ENCODE measurements around the gene FILIP1.

FILIP1 gene

DNA sequence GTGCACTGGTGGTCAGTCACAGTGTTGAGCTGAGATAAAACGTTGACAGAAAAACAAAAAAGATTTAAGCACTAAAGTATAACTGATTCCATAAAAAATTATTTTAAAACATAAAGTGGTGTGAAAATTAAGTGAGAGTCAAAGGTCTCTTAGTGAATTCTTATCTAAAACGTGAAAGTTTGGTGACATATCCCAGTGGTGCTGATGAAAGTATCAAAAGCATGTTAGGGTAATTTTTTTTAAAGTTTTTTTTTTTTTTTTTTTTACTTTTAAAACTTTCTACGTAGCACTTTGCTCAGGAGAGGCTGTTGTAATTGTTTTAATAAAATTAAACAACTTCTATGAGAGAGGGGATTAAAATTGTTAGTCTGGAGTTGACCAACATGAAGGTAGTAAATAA lies 143.4 kb downstream of the FILIP1 start:
- Histone ChIP-seq H3K36me3 (ENCODE audit: control insufficient read depth in 5 of 5, insufficient read depth in 5 of 5, low read length in 5 of 5) (peaks cover 0 to 10% (median 3%) of the 10 kb centered on the region in 5 donors), H3K27me3 (ENCODE audit: control insufficient read depth in 5 of 5, insufficient read depth in 4 of 5, low read length in 5 of 5) (peaks cover 0 to 3% (median 0%) of the 10 kb centered on the region in 5 donors), H3K9me3 (ENCODE audit: control insufficient read depth in 5 of 5, low read length in 5 of 5) (no peaks in the 10 kb centered on the region), H3K4me3 (ENCODE audit: low read depth in 1 of 5, low read length in 5 of 5) (peak overlapping the region in 1 of 5 donors; percentile 55), H3K27ac (ENCODE audit: low read depth, low read length) (no peak overlapping the region), H3K4me1 (ENCODE audit: control insufficient read depth in 5 of 5, insufficient read depth in 5 of 5, low read length in 5 of 5) (peaks cover 0 to 11% (median 9%) of the 10 kb centered on the region in 5 donors), H3K9ac (ENCODE audit: low read length in 5 of 5) (no peak overlapping the region)

DNA sequence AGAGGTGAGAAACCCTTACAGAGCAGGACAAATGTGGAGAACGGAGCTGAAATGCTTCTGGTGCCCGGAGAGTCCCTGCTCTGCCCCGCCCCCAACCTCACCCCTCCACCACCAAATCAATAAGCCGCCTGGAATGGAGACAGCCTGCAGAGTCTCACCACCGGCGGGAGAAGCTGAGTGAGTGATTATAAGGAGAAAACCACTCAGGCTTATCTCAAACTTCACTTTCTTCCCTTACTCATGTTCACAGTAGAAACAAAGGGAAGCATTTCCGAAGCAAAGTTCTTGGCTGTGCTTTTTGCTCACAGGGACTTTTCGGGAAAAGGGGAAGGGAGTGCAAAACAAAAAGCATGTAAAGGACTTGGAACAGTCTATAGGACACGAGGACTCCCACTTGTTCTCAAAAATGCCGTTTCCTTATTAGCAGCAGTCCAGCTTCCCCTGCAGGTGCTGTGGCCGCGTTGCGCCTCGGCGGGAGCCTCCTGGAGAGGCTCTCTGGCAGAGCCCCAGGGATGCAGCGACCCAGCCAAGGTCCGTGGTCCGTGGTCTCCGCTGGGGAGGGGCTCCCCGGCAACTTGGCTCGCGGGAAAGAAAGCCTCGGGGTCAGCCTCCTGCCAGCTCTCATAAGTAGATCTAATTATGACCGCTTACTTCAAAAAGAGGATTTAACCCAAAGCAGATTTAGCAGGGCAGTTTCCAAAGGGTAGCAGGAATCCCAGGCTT lies 144.2 kb downstream of the FILIP1 start:
- H3K4me1 ChIP-seq (ENCODE audit: control insufficient read depth in 5 of 5, insufficient read depth in 5 of 5, low read length in 5 of 5) = peaks cover 0 to 11% (median 9%) of the 10 kb centered on the region in 5 donors
- H3K27me3 ChIP-seq (ENCODE audit: control insufficient read depth in 5 of 5, insufficient read depth in 4 of 5, low read length in 5 of 5) = peaks cover 0 to 3% (median 0%) of the 10 kb centered on the region in 5 donors
- H3K27ac ChIP-seq (ENCODE audit: low read depth, low read length) = no peak overlapping the region
- H3K9me3 ChIP-seq (ENCODE audit: control insufficient read depth in 5 of 5, low read length in 5 of 5) = no peaks in the 10 kb centered on the region
- peaks cover 0 to 10% (median 3%) of the 10 kb centered on the region in 5 donors for H3K36me3 ChIP-seq (ENCODE audit: control insufficient read depth in 5 of 5, insufficient read depth in 5 of 5, low read length in 5 of 5)
- H3K4me3 ChIP-seq (ENCODE audit: low read depth in 1 of 5, low read length in 5 of 5) = peak overlapping the region; percentile 53 to 62 (median 57)
- H3K9ac ChIP-seq (ENCODE audit: low read length in 5 of 5) = peak overlapping the region in 3 of 5 donors; percentile 52 to 62 (median 52)

DNA sequence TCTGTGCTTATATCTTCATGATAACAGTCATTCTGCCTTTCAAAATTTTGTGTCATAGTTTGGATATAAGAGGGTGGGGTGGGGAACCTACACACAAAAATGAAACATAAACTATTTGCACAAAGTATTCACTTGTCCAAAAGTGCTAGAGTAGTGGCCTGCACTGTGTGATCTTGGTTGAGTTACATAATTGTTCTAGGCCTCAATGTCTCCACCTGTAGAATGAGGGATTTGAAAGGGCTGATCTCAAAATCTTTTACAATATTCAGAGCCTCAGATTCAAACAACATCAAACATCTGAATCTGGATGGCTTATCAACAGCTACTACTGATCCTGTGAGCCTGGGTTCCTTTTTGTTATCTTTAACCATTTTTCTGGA lies 144.7 kb downstream of the FILIP1 start:
- Histone ChIP-seq H3K4me1 (ENCODE audit: control insufficient read depth in 5 of 5, insufficient read depth in 5 of 5, low read length in 5 of 5) (peaks cover 0 to 11% (median 9%) of the 10 kb centered on the region in 5 donors), H3K36me3 (ENCODE audit: control insufficient read depth in 5 of 5, insufficient read depth in 5 of 5, low read length in 5 of 5) (peaks cover 0 to 10% (median 3%) of the 10 kb centered on the region in 5 donors), H3K27ac (ENCODE audit: low read depth, low read length) (no peak overlapping the region), H3K9ac (ENCODE audit: low read length in 5 of 5) (no peak overlapping the region), H3K4me3 (ENCODE audit: low read depth in 1 of 5, low read length in 5 of 5) (peak overlapping the region in 1 of 5 donors; percentile 55), H3K27me3 (ENCODE audit: control insufficient read depth in 5 of 5, insufficient read depth in 4 of 5, low read length in 5 of 5) (peaks cover 0 to 3% (median 0%) of the 10 kb centered on the region in 5 donors), H3K9me3 (ENCODE audit: control insufficient read depth in 5 of 5, low read length in 5 of 5) (no peaks in the 10 kb centered on the region)

DNA sequence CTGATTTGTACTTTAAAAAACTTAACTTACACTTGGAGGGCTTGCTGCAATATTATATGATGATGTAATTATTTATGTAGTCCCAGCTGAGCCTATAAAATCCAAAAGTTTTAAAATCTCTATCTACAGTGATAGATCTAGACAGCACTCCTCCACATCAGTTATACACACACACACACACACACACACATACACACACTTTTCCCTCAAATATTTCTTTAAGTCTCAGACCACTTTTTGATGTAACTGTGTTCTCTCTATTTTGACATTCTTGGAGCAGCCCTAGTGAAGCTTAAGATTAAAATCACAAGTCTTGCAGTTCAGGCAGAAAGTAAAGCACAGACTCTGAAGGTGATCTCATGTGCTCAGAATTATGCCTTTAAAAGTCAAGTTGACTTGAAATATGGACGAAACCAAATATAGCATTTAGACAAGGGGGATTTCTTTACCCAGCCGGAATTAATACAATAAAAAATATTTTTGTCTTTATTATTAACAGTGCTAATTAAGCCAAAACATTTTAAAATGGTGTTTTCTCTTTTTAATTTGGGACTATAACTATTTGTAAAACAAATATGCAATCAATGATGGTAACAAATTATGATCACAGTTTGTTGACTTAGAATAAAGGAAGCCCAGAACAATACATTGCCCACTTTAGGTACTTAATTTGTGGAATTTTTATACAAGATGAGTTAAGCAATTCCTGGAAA lies 145.5 kb downstream of the FILIP1 start:
- H3K4me3 ChIP-seq (ENCODE audit: low read depth in 1 of 5, low read length in 5 of 5) = no peak overlapping the region
- H3K36me3 ChIP-seq (ENCODE audit: control insufficient read depth in 5 of 5, insufficient read depth in 5 of 5, low read length in 5 of 5) = peaks cover 0 to 4% (median 0%) of the 10 kb centered on the region in 5 donors
- no peak overlapping the region for H3K9ac ChIP-seq (ENCODE audit: low read length in 5 of 5)
- no peaks in the 10 kb centered on the region for H3K9me3 ChIP-seq (ENCODE audit: control insufficient read depth in 5 of 5, low read length in 5 of 5)
- H3K27me3 ChIP-seq (ENCODE audit: control insufficient read depth in 5 of 5, insufficient read depth in 4 of 5, low read length in 5 of 5) = peaks cover 0 to 3% (median 0%) of the 10 kb centered on the region in 5 donors
- H3K4me1 ChIP-seq (ENCODE audit: control insufficient read depth in 5 of 5, insufficient read depth in 5 of 5, low read length in 5 of 5) = peaks cover 0 to 11% (median 9%) of the 10 kb centered on the region in 5 donors
- H3K27ac ChIP-seq (ENCODE audit: low read depth, low read length) = no peak overlapping the region

DNA sequence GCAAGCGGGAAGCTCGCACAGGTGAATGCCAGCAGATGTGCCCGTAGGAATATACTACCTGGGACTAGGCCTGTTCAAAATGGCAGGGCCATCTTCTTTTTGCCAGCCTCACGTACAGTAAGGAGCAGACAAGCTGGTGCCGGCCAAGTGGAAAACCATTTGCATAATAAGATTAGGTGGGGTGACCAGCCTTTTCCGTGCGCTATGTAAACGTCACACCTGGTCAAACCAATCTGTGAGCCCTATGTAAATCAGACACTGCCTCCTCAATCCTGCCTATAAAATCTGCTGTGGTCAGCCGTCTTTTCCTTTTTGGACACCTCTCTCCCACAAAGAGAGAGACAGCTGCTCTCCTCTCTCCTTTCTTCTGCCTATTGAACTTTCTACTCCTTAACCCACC lies 148.2 kb downstream of the FILIP1 start:
- Histone ChIP-seq H3K36me3 (ENCODE audit: control insufficient read depth in 5 of 5, insufficient read depth in 5 of 5, low read length in 5 of 5) (no peaks in the 10 kb centered on the region), H3K9ac (ENCODE audit: low read length in 5 of 5) (no peak overlapping the region), H3K9me3 (ENCODE audit: control insufficient read depth in 5 of 5, low read length in 5 of 5) (no peaks in the 10 kb centered on the region), H3K27ac (ENCODE audit: low read depth, low read length) (no peak overlapping the region), H3K4me3 (ENCODE audit: low read depth in 1 of 5, low read length in 5 of 5) (no peak overlapping the region), H3K27me3 (ENCODE audit: control insufficient read depth in 5 of 5, insufficient read depth in 4 of 5, low read length in 5 of 5) (peaks cover 0 to 3% (median 0%) of the 10 kb centered on the region in 5 donors), H3K4me1 (ENCODE audit: control insufficient read depth in 5 of 5, insufficient read depth in 5 of 5, low read length in 5 of 5) (peaks cover 0 to 11% (median 9%) of the 10 kb centered on the region in 5 donors)

DNA sequence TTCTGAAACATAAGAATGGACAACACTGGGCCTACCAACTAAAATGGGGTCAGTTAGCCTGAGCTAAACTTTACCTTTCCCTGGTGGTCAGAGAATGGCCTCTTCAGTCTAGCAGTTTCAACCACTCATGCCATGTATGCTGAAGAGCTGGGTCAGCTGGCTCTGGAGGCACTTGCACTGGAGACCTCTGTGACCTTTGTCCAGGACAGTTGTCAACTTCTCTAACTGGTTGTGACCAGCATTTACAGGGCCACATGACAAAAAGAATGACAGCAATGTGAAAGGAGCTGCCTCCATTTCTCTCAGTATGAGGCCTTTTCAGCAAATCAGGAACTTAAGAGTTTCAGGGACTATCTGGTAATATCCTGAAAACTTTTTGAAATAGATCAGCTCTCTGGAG lies 149.1 kb downstream of the FILIP1 start:
- Histone ChIP-seq H3K36me3 (ENCODE audit: control insufficient read depth in 5 of 5, insufficient read depth in 5 of 5, low read length in 5 of 5) (no peaks in the 10 kb centered on the region), H3K4me3 (ENCODE audit: low read depth in 1 of 5, low read length in 5 of 5) (no peak overlapping the region), H3K9me3 (ENCODE audit: control insufficient read depth in 5 of 5, low read length in 5 of 5) (no peaks in the 10 kb centered on the region), H3K9ac (ENCODE audit: low read length in 5 of 5) (no peak overlapping the region), H3K4me1 (ENCODE audit: control insufficient read depth in 5 of 5, insufficient read depth in 5 of 5, low read length in 5 of 5) (peaks cover 0 to 6% (median 5%) of the 10 kb centered on the region in 5 donors), H3K27me3 (ENCODE audit: control insufficient read depth in 5 of 5, insufficient read depth in 4 of 5, low read length in 5 of 5) (peaks cover 0 to 2% (median 0%) of the 10 kb centered on the region in 5 donors), H3K27ac (ENCODE audit: low read depth, low read length) (no peak overlapping the region)

DNA sequence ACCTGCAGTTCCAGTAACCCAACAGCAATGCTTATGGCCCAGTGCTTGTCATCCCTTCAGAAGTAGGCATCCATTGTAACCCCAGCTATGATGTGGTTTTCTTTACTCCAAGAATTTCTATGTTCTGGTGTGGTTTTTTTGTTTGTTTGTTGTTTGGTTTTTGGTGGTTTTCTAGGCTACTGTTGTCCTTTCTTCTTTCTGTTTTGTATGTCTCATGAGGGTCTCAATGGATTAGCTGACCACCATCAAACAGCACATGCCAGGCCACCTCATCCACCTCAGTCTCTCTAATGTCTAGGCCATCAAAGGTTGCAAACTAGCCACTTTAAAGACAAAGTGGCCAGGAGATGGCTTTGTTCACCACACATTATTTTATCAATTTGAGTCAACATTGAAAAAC lies 149.6 kb downstream of the FILIP1 start:
- Histone ChIP-seq H3K27ac (ENCODE audit: low read depth, low read length) (no peak overlapping the region), H3K4me1 (ENCODE audit: control insufficient read depth in 5 of 5, insufficient read depth in 5 of 5, low read length in 5 of 5) (peaks cover 0 to 3% (median under 1%) of the 10 kb centered on the region in 5 donors), H3K36me3 (ENCODE audit: control insufficient read depth in 5 of 5, insufficient read depth in 5 of 5, low read length in 5 of 5) (no peaks in the 10 kb centered on the region), H3K9ac (ENCODE audit: low read length in 5 of 5) (no peak overlapping the region), H3K9me3 (ENCODE audit: control insufficient read depth in 5 of 5, low read length in 5 of 5) (no peaks in the 10 kb centered on the region), H3K4me3 (ENCODE audit: low read depth in 1 of 5, low read length in 5 of 5) (no peak overlapping the region), H3K27me3 (ENCODE audit: control insufficient read depth in 5 of 5, insufficient read depth in 4 of 5, low read length in 5 of 5) (peaks cover 0 to 2% (median 0%) of the 10 kb centered on the region in 5 donors)

DNA sequence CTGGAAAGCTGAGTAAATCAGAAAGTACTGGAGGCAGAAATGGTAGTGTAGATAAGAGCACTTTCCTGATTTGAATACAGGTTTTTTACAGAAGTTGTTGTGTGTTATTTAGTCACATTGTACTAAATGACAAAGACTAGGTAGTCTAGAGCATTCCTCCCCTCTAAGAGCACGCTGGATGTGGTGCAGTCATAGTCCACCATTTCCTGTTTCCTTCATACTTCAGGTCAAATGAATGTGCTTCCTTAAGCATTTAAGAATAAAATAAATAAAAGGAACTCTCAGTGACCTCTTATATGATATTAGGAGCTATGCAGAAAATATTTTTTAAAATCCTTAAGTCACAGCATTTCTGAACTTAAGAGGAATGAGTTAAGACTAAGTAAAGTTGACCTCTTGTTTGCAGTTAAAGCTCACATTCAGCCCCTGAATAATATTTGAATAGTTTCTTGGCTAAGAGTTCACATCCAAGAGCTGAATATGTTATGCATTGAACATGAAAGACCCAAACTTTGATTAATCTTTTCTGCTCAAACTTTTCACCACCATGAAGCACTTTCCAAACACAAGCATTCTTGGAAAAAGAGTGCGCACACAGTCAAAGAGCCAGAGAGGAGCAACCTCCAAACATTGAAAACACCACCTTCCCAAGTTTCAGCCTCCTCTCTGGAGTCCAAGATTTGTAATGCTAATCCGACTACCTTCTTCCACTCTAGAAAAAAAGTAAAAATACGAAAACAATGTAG lies 155.6 kb downstream of the FILIP1 start:
- no peak overlapping the region for H3K9ac ChIP-seq (ENCODE audit: low read length in 5 of 5)
- no peaks in the 10 kb centered on the region for H3K36me3 ChIP-seq (ENCODE audit: control insufficient read depth in 5 of 5, insufficient read depth in 5 of 5, low read length in 5 of 5)
- no peaks in the 10 kb centered on the region for H3K9me3 ChIP-seq (ENCODE audit: control insufficient read depth in 5 of 5, low read length in 5 of 5)
- no peak overlapping the region for H3K4me3 ChIP-seq (ENCODE audit: low read depth in 1 of 5, low read length in 5 of 5)
- peaks cover 0 to 9% (median 0%) of the 10 kb centered on the region in 5 donors for H3K4me1 ChIP-seq (ENCODE audit: control insufficient read depth in 5 of 5, insufficient read depth in 5 of 5, low read length in 5 of 5)
- H3K27me3 ChIP-seq (ENCODE audit: control insufficient read depth in 5 of 5, insufficient read depth in 4 of 5, low read length in 5 of 5) = no peaks in the 10 kb centered on the region
- H3K27ac ChIP-seq (ENCODE audit: low read depth, low read length) = no peak overlapping the region

DNA sequence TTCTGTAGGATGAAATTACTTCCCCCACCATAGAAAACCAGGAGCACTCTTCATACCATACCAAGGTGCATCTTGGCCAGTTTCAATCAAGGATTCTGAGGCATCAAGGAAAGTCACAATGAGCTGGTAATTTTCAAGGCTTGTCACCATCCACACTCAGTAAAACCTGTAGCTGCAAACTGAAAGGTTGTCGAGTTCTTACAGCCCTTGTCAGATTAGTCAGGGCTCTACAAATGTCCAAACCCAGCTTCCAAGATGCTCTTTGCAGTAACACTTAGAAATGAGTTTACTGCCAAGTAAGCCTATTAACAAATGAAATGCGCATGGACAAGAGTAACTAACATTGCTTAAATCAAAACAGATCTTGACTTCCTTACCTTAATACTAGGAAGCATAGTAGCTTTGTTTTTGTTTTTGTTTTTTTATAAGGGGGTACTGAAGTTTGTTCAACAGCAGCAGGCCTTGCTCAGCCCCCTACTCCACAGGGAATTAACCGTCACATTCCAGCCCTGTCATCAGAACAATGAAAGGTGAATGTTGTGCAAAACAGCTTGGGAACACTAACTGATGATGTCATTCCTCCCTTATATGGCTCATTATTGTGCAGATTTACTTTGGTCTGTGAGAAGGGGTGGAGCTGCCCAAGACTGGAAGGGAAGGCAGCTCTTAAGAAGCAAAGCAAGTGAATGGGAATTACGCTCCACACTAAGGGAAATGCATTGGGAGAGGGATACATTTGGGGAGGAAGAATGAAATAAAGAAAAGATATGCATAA lies 159.1 kb downstream of the FILIP1 start:
- peak overlapping the region in 1 of 5 donors; percentile 33 for H3K9ac ChIP-seq (ENCODE audit: low read length in 5 of 5)
- no peaks in the 10 kb centered on the region for H3K36me3 ChIP-seq (ENCODE audit: control insufficient read depth in 5 of 5, insufficient read depth in 5 of 5, low read length in 5 of 5)
- no peaks in the 10 kb centered on the region for H3K9me3 ChIP-seq (ENCODE audit: control insufficient read depth in 5 of 5, low read length in 5 of 5)
- H3K4me1 ChIP-seq (ENCODE audit: control insufficient read depth in 5 of 5, insufficient read depth in 5 of 5, low read length in 5 of 5) = peaks cover 0 to 9% (median 0%) of the 10 kb centered on the region in 5 donors
- H3K4me3 ChIP-seq (ENCODE audit: low read depth in 1 of 5, low read length in 5 of 5) = no peak overlapping the region
- peak overlapping the region; percentile 21 for H3K27ac ChIP-seq (ENCODE audit: low read depth, low read length)
- no peaks in the 10 kb centered on the region for H3K27me3 ChIP-seq (ENCODE audit: control insufficient read depth in 5 of 5, insufficient read depth in 4 of 5, low read length in 5 of 5)

All from subcutaneous abdominal adipose tissue (tissue), 5 donors.